ENCODE data around the gene MARK4. TPM values are rescaled to one million over a fixed set of nuclear protein-coding genes. Genes with fewer than 3 reads are reported as not detected.

Gene MARK4
- total RNA-seq, 1 donor from 2014 or later: 10.8 TPM

- Histone ChIP-seq H3K27me3 (ENCODE audit: control insufficient read depth, insufficient read depth, low read length) (no peaks in the 10 kb centered on the region), H3K36me3 (ENCODE audit: control insufficient read depth, insufficient read depth, low read length) (peaks cover 10% of the 10 kb centered on the region), H3K4me3 (ENCODE audit: low read depth, low read length) (no peak overlapping the region)
- DNase-seq (ENCODE audit: low read depth) (no peak), FAIRE-seq (no peak)
- no peak for TF ChIP-seq CTCF (IDR thresholded peaks at IDR 0.05; ENCODE audit: insufficient read depth, low read length, severe bottlenecking)
Measured at GRCh38 chr19:45256836-45257235, 5.8 kb downstream of the MARK4 start.

GRCh38 chr19:45258862-45259261 is 7.8 kb downstream of the MARK4 start:
- TF ChIP-seq CTCF (IDR thresholded peaks at IDR 0.05; ENCODE audit: insufficient read depth, low read length, severe bottlenecking): no peak
- no peak for DNase-seq (ENCODE audit: low read depth)
- FAIRE-seq: no peak
- Histone ChIP-seq H3K4me3 (ENCODE audit: low read depth, low read length) (no peak overlapping the region), H3K36me3 (ENCODE audit: control insufficient read depth, insufficient read depth, low read length) (peaks cover 11% of the 10 kb centered on the region), H3K27me3 (ENCODE audit: control insufficient read depth, insufficient read depth, low read length) (no peaks in the 10 kb centered on the region)

GRCh38 chr19:45262570-45262969 is 11.5 kb downstream of the MARK4 start:
- no peak overlapping the region for H3K4me3 ChIP-seq (ENCODE audit: low read depth, low read length)
- no peaks in the 10 kb centered on the region for H3K27me3 ChIP-seq (ENCODE audit: control insufficient read depth, insufficient read depth, low read length)
- TF ChIP-seq CTCF (IDR thresholded peaks at IDR 0.05; ENCODE audit: insufficient read depth, low read length, severe bottlenecking): no peak
- H3K36me3 ChIP-seq (ENCODE audit: control insufficient read depth, insufficient read depth, low read length): peaks cover 15% of the 10 kb centered on the region
- DNase-seq (ENCODE audit: low read depth) (no peak), FAIRE-seq (no peak)

GRCh38 chr19:45263013-45263412 is 11.9 kb downstream of the MARK4 start:
- H3K27me3 ChIP-seq (ENCODE audit: control insufficient read depth, insufficient read depth, low read length): no peaks in the 10 kb centered on the region
- FAIRE-seq (no peak), DNase-seq (ENCODE audit: low read depth) (no peak)
- no peak overlapping the region for H3K4me3 ChIP-seq (ENCODE audit: low read depth, low read length)
- no peak for TF ChIP-seq CTCF (IDR thresholded peaks at IDR 0.05; ENCODE audit: insufficient read depth, low read length, severe bottlenecking)
- H3K36me3 ChIP-seq (ENCODE audit: control insufficient read depth, insufficient read depth, low read length): peaks cover 15% of the 10 kb centered on the region

GRCh38 chr19:45264781-45265317 is 13.8 kb downstream of the MARK4 start:
- Histone ChIP-seq H3K27me3 (ENCODE audit: control insufficient read depth, insufficient read depth, low read length) (no peaks in the 10 kb centered on the region), H3K36me3 (ENCODE audit: control insufficient read depth, insufficient read depth, low read length) (peaks cover 13% of the 10 kb centered on the region), H3K4me3 (ENCODE audit: low read depth, low read length) (no peak overlapping the region)
- TF ChIP-seq CTCF (IDR thresholded peaks at IDR 0.05; ENCODE audit: insufficient read depth, low read length, severe bottlenecking): no peak
- FAIRE-seq (no peak), DNase-seq (ENCODE audit: low read depth) (no peak)

- no peak for TF ChIP-seq CTCF (IDR thresholded peaks at IDR 0.05; ENCODE audit: insufficient read depth, low read length, severe bottlenecking)
- H3K27me3 ChIP-seq (ENCODE audit: control insufficient read depth, insufficient read depth, low read length): no peaks in the 10 kb centered on the region
- peaks cover 15% of the 10 kb centered on the region for H3K36me3 ChIP-seq (ENCODE audit: control insufficient read depth, insufficient read depth, low read length)
- no peak overlapping the region for H3K4me3 ChIP-seq (ENCODE audit: low read depth, low read length)
- DNase-seq (ENCODE audit: low read depth) (no peak), FAIRE-seq (no peak)
Measured at GRCh38 chr19:45265375-45265774, 14.3 kb downstream of the MARK4 start.

Measured in bronchial epithelial cell (primary cell).